C4-2B (cell line): Measurements from ENCODE around the gene GALNT16.

Source experiments
- H3K27ac ChIP-seq: fragments of 450-650 bp; 2 replicates; pipeline ENCODE4 v1.5.1; 2017
- CTCF ChIP-seq: fragments of 450-650 bp; conservative IDR thresholded peaks from 2 replicates; pipeline ENCODE4 v1.5.1; 2017; ENCODE audit warnings: mild to moderate bottlenecking
- ZFX ChIP-seq: fragments of 450-650 bp; IDR thresholded peaks from 2 replicates; pipeline ENCODE4 v1.6.1; 2017

Gene GALNT16

GRCh38 chr14:69319911-69320310 lies 60.0 kb downstream of the GALNT16 start:
- no peak overlapping the region for H3K27ac ChIP-seq
- TF ChIP-seq ZFX (no peak), CTCF (no peak)

- H3K27ac ChIP-seq = no peak overlapping the region
- TF ChIP-seq ZFX (no peak), CTCF (no peak)
Measured at GRCh38 chr14:69320581-69321365, 60.8 kb downstream of the GALNT16 start.

- TF ChIP-seq ZFX (no peak), CTCF (no peak)
- no peak overlapping the region for H3K27ac ChIP-seq
Measured at GRCh38 chr14:69321601-69322330, 61.8 kb downstream of the GALNT16 start.

GRCh38 chr14:69323266-69323998 lies 63.5 kb downstream of the GALNT16 start:
- TF ChIP-seq ZFX (no peak), CTCF (no peak)

GRCh38 chr14:69323999-69324282 lies 64.0 kb downstream of the GALNT16 start:
- TF ChIP-seq ZFX (no peak), CTCF (no peak)
- H3K27ac ChIP-seq = no peak overlapping the region

More at GRCh38 chr14:69323266-69323998, 63.5 kb downstream of the GALNT16 start:
- no peak overlapping the region for H3K27ac ChIP-seq

GRCh38 chr14:69324341-69324931 lies 64.5 kb downstream of the GALNT16 start:
- TF ChIP-seq ZFX (no peak), CTCF (no peak)
- no peak overlapping the region for H3K27ac ChIP-seq

GRCh38 chr14:69325086-69325485 lies 65.1 kb downstream of the GALNT16 start:
- H3K27ac ChIP-seq = no peak overlapping the region
- no peak for TF ChIP-seq ZFX
- TF ChIP-seq CTCF = no peak
